H9 (cell line): ENCODE measurements around the gene PJA2. TPM values are rescaled to one million over a fixed set of nuclear protein-coding genes. Genes with fewer than 3 reads are reported as not detected.

Experiments
- DNase-seq: peaks from one replicate; pipeline ENCODE4 v3.0.0-alpha.2; 2017
- H2AFZ ChIP-seq: one replicate; pipeline ENCODE4 v1.6.1; 2013; ENCODE audit warnings: mild to moderate bottlenecking, low read length, control low read depth, moderate library complexity
- H2AK5ac ChIP-seq: 2 replicates; pipeline ENCODE4 v1.6.1; 2013; ENCODE audit warnings: low read length, control low read depth, mixed read lengths; ENCODE audit not compliant: insufficient read length
- H2BK120ac ChIP-seq: one replicate; pipeline ENCODE4 v1.6.1; 2013; ENCODE audit warnings: low read depth, mild to moderate bottlenecking, low read length, control low read depth, inconsistent platforms; ENCODE audit not compliant: poor library complexity, severe bottlenecking
- H2BK12ac ChIP-seq: 2 replicates; pipeline ENCODE4 v1.6.1; 2013; ENCODE audit warnings: low read length, control low read depth, mixed read lengths, low read depth; ENCODE audit not compliant: insufficient read length
- H2BK15ac ChIP-seq: 2 replicates; pipeline ENCODE4 v1.6.1; 2013; ENCODE audit warnings: low read depth, low read length, control low read depth
- H2BK20ac ChIP-seq: one replicate; pipeline ENCODE4 v1.6.1; 2013; ENCODE audit warnings: low read depth, mild to moderate bottlenecking, low read length, control low read depth, inconsistent platforms; ENCODE audit not compliant: poor library complexity, severe bottlenecking
- H2BK5ac ChIP-seq: 2 replicates; pipeline ENCODE4 v1.6.1; 2013; ENCODE audit warnings: low read length, control low read depth, mixed read lengths; ENCODE audit not compliant: insufficient read length
- H3K14ac ChIP-seq: 2 replicates; pipeline ENCODE4 v1.6.1; 2013; ENCODE audit warnings: low read length, control low read depth; ENCODE audit not compliant: insufficient read depth
- H3K18ac ChIP-seq: 2 replicates; pipeline ENCODE4 v1.6.1; 2013; ENCODE audit warnings: low read depth, mild to moderate bottlenecking, mixed read lengths, low read length, control low read depth; ENCODE audit not compliant: insufficient read length
- H3K23ac ChIP-seq: 2 replicates; pipeline ENCODE4 v1.6.1; 2013; ENCODE audit warnings: low read length, control low read depth, mixed read lengths, low read depth; ENCODE audit not compliant: insufficient read length
- H3K23me2 ChIP-seq: 2 replicates; pipeline ENCODE4 v1.6.1; 2013; ENCODE audit warnings: low read depth, mild to moderate bottlenecking, mixed read lengths, low read length, control low read depth; ENCODE audit not compliant: insufficient read length, poor library complexity, severe bottlenecking
- H3K27ac ChIP-seq: 2 replicates; pipeline ENCODE4 v1.5.1; 2013; ENCODE audit warnings: low read length, control low read depth, mixed read lengths, low read depth; ENCODE audit not compliant: insufficient read length
- H3K27me3 ChIP-seq: 2 replicates; pipeline ENCODE4 v1.6.1; 2013; ENCODE audit warnings: low read length, control low read depth, inconsistent platforms; ENCODE audit not compliant: insufficient read depth
- H3K4ac ChIP-seq: 2 replicates; pipeline ENCODE4 v1.6.1; 2013; ENCODE audit warnings: low read depth, mild to moderate bottlenecking, control low read depth, inconsistent platforms, low read length, moderate library complexity
- H3K4me1 ChIP-seq: 2 replicates; pipeline ENCODE4 v1.6.1; 2013; ENCODE audit warnings: low read length, control low read depth, inconsistent platforms; ENCODE audit not compliant: insufficient read depth
- H3K4me2 ChIP-seq: 2 replicates; pipeline ENCODE4 v1.6.1; 2013; ENCODE audit warnings: low read length, control low read depth, mixed read lengths; ENCODE audit not compliant: insufficient read length, insufficient read depth
- H3K56ac ChIP-seq: 2 replicates; pipeline ENCODE4 v1.6.1; 2013; ENCODE audit warnings: low read depth, mild to moderate bottlenecking, mixed read lengths, low read length, control low read depth; ENCODE audit not compliant: insufficient read length
- H3K79me1 ChIP-seq: 2 replicates; pipeline ENCODE4 v1.6.1; 2013; ENCODE audit warnings: low read depth, mild to moderate bottlenecking, moderate library complexity, low read length, control low read depth, inconsistent platforms; ENCODE audit not compliant: insufficient read depth, poor library complexity, severe bottlenecking
- H3K79me2 ChIP-seq: 2 replicates; pipeline ENCODE4 v1.6.1; 2013; ENCODE audit warnings: low read length, control low read depth, inconsistent platforms; ENCODE audit not compliant: insufficient read depth
- H3K9ac ChIP-seq: 2 replicates; pipeline ENCODE4 v1.6.1; 2013; ENCODE audit warnings: low read length, control low read depth, mixed read lengths; ENCODE audit not compliant: insufficient read length; ENCODE audit errors: extremely low read depth
- H3K9me3 ChIP-seq: one replicate; pipeline ENCODE4 v1.6.1; 2013; ENCODE audit warnings: low read depth, low read length, inconsistent platforms; ENCODE audit not compliant: control insufficient read depth
- H3T11ph ChIP-seq: one replicate; pipeline ENCODE4 v1.6.1; 2013; ENCODE audit warnings: mild to moderate bottlenecking, low read length, control low read depth, inconsistent platforms
- H4K20me1 ChIP-seq: one replicate; pipeline ENCODE4 v1.6.1; 2013; ENCODE audit not compliant: control insufficient read depth, insufficient read length, insufficient read depth
- H4K5ac ChIP-seq: 2 replicates; pipeline ENCODE4 v1.6.1; 2013; ENCODE audit warnings: low read depth, mild to moderate bottlenecking, mixed read lengths, low read length, control low read depth; ENCODE audit not compliant: insufficient read length
- H4K8ac ChIP-seq: replicated peaks from 2 replicates; pipeline ENCODE4 v1.6.1; 2013; ENCODE audit warnings: low read length, control low read depth, mixed read lengths, low read depth; ENCODE audit not compliant: insufficient read length
- H4K91ac ChIP-seq: 2 replicates; pipeline ENCODE4 v1.6.1; 2013; ENCODE audit warnings: low read depth, mild to moderate bottlenecking, moderate library complexity, mixed read lengths, low read length, control low read depth; ENCODE audit not compliant: insufficient read length
- H3K27ac Mint-ChIP-seq, 3 experiments: 2 replicates in 2 of 3; 3 replicates in 1 of 3; pipeline ENCODE4 v1.8.0; 2020 to 2021; ENCODE audit warnings: mixed read lengths in 3 of 3, mild to moderate bottlenecking in 1 of 3, moderate library complexity in 1 of 3
- H3K27me3 Mint-ChIP-seq: 2 replicates; pipeline ENCODE4 v1.8.0; 2021; ENCODE audit warnings: low read depth, mild to moderate bottlenecking, moderate library complexity, mixed read lengths
- H3K36me3 Mint-ChIP-seq, 3 experiments: 2 replicates in 2 of 3; 3 replicates in 1 of 3; pipeline ENCODE4 v1.8.0; 2020 to 2021; ENCODE audit warnings: low read depth in 3 of 3, mixed read lengths in 3 of 3; ENCODE audit not compliant: insufficient read depth in 1 of 3
- H3K4me1 Mint-ChIP-seq, 2 experiments: 2 replicates each; pipeline ENCODE4 v1.8.0; 2020; ENCODE audit warnings: mixed read lengths in 2 of 2
- H3K4me3 Mint-ChIP-seq, 2 experiments: 2 replicates in 1 of 2; 3 replicates in 1 of 2; pipeline ENCODE4 v1.8.0; 2020 to 2021; ENCODE audit warnings: mild to moderate bottlenecking in 2 of 2, mixed read lengths in 2 of 2, moderate library complexity in 1 of 2
- H3K9me3 Mint-ChIP-seq, 2 experiments: 2 replicates in 1 of 2; 3 replicates in 1 of 2; pipeline ENCODE4 v1.8.0; 2020; ENCODE audit warnings: mild to moderate bottlenecking in 2 of 2, mixed read lengths in 2 of 2, moderate library complexity in 1 of 2
- WGBS: extraction: QIAGEN DNeasy Blood & Tissue Kit; methylation state at CpG from one replicate; pipeline ENCODE4 v1.1.7; 2013; ENCODE audit warnings: missing lambda C conversion rate, low lambda C conversion rate, mixed read lengths; ENCODE audit not compliant: insufficient read length; ENCODE audit errors: extremely low coverage; 5-methylcytosine and 5-hydroxymethylcytosine counted together
- total RNA-seq: library from RNA; stranded (reverse); gene quantifications from 2 replicates; pipeline ENCODE4 v1.2.1, GENCODE V29; 2021
- TF ChIP-seq, protein P1 (sequence below): fragments of 200-600 bp; sonication (generic); conservative IDR thresholded peaks from 3 replicates; pipeline ENCODE4 v1.8.0; 2021; ENCODE audit warnings: antibody characterized with exemption, mild to moderate bottlenecking

PJA2 gene
- total RNA-seq, 1 experiment from 2014 or later: 41.5 TPM

DNA sequence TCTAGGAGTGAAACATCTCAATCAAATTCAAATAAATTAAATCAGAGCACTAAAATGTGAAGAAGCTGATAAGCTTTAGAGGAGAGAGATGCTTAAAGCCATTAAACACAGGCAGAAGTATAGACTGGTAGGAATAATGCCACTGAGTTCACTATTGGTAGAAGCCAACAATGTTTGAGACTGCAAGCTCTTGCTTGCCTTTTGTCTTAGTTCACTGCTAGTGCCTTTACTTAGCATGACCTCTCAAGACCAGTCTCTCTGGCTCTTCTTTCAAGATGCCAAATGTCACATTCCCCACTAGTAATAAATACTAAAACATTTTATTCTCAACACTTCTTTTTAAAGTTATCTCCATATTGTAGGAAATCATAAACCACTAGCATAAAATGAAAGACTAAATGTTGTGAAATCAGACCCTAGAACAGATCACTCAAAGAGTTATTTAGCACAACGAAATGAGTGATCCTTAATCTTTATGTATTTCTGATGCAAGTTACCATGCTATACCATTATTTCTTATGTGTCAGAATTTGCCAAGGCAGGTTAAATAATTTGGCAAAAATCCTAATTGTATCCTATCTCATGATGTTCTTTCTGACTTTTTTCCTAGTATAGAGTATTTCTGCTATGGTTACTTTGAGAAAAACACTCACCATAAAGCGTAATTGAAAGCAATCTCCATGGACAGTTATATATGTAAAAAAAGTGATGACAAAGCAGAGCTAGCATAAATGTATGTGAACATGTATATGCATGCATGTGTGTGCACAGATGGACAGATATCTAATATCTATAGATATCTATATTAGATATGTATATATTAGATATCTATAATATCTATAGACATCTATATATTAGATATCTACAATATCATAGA lies 57.5 kb downstream of the PJA2 start:
- no peak overlapping the region for H3K18ac ChIP-seq
- H2BK12ac ChIP-seq: no peak overlapping the region
- no peak overlapping the region for H2BK120ac ChIP-seq
- H2AFZ ChIP-seq: no peak overlapping the region
- H4K5ac ChIP-seq: no peak overlapping the region
- no peaks in the 10 kb centered on the region for H3K4me1 ChIP-seq
- no peak overlapping the region for H2BK20ac ChIP-seq
- H3K27me3 ChIP-seq: no peaks in the 10 kb centered on the region
- no peak for DNase-seq
- no peaks in the 10 kb centered on the region for H3K79me2 ChIP-seq
- H3K23ac ChIP-seq: no peak overlapping the region
- no peaks in the 10 kb centered on the region for H3K79me1 ChIP-seq
- H2BK15ac ChIP-seq: no peak overlapping the region
- H3K27me3 Mint-ChIP-seq: no peaks in the 10 kb centered on the region
- no peaks in the 10 kb centered on the region for H3K9me3 ChIP-seq
- no peak overlapping the region for H4K91ac ChIP-seq
- H4K8ac ChIP-seq: no peak overlapping the region
- no peak overlapping the region for H3T11ph ChIP-seq
- WGBS: no CpG with 5 or more reads among the region's 2 CpGs
- no peak overlapping the region for H3K9ac ChIP-seq
- H3K4me3 Mint-ChIP-seq: no peak overlapping the region
- TF ChIP-seq, protein P1, sequence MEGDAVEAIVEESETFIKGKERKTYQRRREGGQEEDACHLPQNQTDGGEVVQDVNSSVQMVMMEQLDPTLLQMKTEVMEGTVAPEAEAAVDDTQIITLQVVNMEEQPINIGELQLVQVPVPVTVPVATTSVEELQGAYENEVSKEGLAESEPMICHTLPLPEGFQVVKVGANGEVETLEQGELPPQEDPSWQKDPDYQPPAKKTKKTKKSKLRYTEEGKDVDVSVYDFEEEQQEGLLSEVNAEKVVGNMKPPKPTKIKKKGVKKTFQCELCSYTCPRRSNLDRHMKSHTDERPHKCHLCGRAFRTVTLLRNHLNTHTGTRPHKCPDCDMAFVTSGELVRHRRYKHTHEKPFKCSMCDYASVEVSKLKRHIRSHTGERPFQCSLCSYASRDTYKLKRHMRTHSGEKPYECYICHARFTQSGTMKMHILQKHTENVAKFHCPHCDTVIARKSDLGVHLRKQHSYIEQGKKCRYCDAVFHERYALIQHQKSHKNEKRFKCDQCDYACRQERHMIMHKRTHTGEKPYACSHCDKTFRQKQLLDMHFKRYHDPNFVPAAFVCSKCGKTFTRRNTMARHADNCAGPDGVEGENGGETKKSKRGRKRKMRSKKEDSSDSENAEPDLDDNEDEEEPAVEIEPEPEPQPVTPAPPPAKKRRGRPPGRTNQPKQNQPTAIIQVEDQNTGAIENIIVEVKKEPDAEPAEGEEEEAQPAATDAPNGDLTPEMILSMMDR: no peak
- no peaks in the 10 kb centered on the region for H4K20me1 ChIP-seq
- H2BK5ac ChIP-seq: no peak overlapping the region
- H2AK5ac ChIP-seq: no peak overlapping the region
- H3K4me1 Mint-ChIP-seq: no peaks in the 10 kb centered on the region
- H3K14ac ChIP-seq: no peak overlapping the region
- H3K56ac ChIP-seq: no peak overlapping the region
- H3K36me3 Mint-ChIP-seq: peaks cover 0 to 7% (median 0%) of the 10 kb centered on the region in 3 experiments; a peak in 1 of 7 replicates
- no peaks in the 10 kb centered on the region for H3K9me3 Mint-ChIP-seq
- no peak overlapping the region for H3K4ac ChIP-seq
- H3K4me2 ChIP-seq: no peak overlapping the region
- H3K27ac ChIP-seq: no peak overlapping the region
- no peak overlapping the region for H3K27ac Mint-ChIP-seq
- no peaks in the 10 kb centered on the region for H3K23me2 ChIP-seq
